HG03354 (cell line): Measurements from ENCODE around the gene RSAD2.

Experiments
- ATAC-seq: cut with Tn5 transposase; IDR thresholded peaks from one replicate; pipeline ENCODE4 v1.9.1; 2021; ENCODE audit warnings: mild to moderate bottlenecking; ENCODE audit not compliant: unreplicated experiment, poor library complexity, severe bottlenecking

The RSAD2 gene

GRCh38 chr2:6939071-6939470 lies 61.5 kb downstream of the RSAD2 start:
- ATAC-seq = no peak

GRCh38 chr2:6940820-6941219 lies 63.2 kb downstream of the RSAD2 start:
- no peak for ATAC-seq

GRCh38 chr2:6941299-6942046 lies 63.9 kb downstream of the RSAD2 start:
- no peak for ATAC-seq

GRCh38 chr2:6942848-6943247 lies 65.3 kb downstream of the RSAD2 start:
- ATAC-seq = no peak

GRCh38 chr2:6943523-6943922 lies 65.9 kb downstream of the RSAD2 start:
- no peak for ATAC-seq

GRCh38 chr2:6943971-6944370 lies 66.4 kb downstream of the RSAD2 start:
- ATAC-seq = no peak

- no peak for ATAC-seq
Measured at GRCh38 chr2:6944555-6944954, 67.0 kb downstream of the RSAD2 start.

GRCh38 chr2:6945087-6945813 lies 67.7 kb downstream of the RSAD2 start:
- peak; percentile 80 for ATAC-seq

GRCh38 chr2:6945821-6946220 lies 68.2 kb downstream of the RSAD2 start:
- peak; percentile 3 for ATAC-seq

- no peak for ATAC-seq
Measured at GRCh38 chr2:6946722-6947121, 69.1 kb downstream of the RSAD2 start.
